Esophagus squamous epithelium (tissue), 4 donors: ENCODE measurements around the gene PANX3.

Experiments used
- CTCF ChIP-seq, 6 experiments: fragments of 450-650 bp in 4 of 6; fragments of 200-600 bp in 2 of 6; sonication (generic) in 2 of 6; IDR thresholded peaks; one replicate each; pipeline ENCODE4 v1.5.1; 2016 to 2019; ENCODE audit warnings: antibody characterized with exemption in 6 of 6, mild to moderate bottlenecking in 4 of 6, moderate library complexity in 4 of 6
- POLR2A ChIP-seq, 4 donors: fragments of 450-650 bp; IDR thresholded peaks; one replicate each; pipeline ENCODE4 v1.6.1; 2017; ENCODE audit warnings: antibody characterized with exemption in 4 of 4, mild to moderate bottlenecking in 4 of 4, moderate library complexity in 3 of 4

DNA sequence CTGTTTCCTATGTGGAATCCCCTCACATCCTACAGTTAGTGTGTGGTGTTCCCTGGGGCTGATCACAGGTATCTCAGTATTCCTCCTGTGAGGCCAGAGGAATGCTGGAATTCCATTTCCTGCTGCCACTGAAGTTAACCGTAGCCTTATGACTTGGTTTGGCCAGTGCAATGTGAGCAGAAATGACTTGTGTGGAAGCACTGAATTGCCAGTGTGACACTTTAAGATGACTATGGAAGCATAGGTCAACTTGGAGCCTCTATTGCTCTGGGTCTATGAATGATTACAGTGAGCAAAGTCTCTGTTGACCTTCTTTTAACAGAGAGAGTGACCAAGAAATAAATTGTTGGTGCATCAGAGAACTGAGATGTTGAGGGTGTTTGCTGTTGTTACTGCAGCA lies 28.0 kb downstream of the PANX3 start:
- TF ChIP-seq POLR2A (IDR thresholded peaks at IDR 0.05) (no peak), CTCF (IDR thresholded peaks at IDR 0.05) (no peak)
